ENCODE results near the gene LPIN2.
"Not testable (repeated sequence)": the region's sequence is repeated elsewhere in the genome, so short reads cannot be mapped to it uniquely, and the experiment has no call there.

Gene LPIN2

GRCh38 chr18:3041843-3042242, 28.9 kb upstream of the LPIN2 start:
- no peak for DNase-seq

GRCh38 chr18:3040881-3041280, 27.9 kb upstream of the LPIN2 start:
- DNase-seq, result no peak

GRCh38 chr18:3040173-3040572, 27.2 kb upstream of the LPIN2 start:
- DNase-seq, result no peak

GRCh38 chr18:3037423-3037915, 24.5 kb upstream of the LPIN2 start:
- DNase-seq, result no peak

GRCh38 chr18:3036108-3036507, 23.2 kb upstream of the LPIN2 start:
- no peak for DNase-seq

- no peak for DNase-seq
Observed at GRCh38 chr18:3035635-3036034, 22.7 kb upstream of the LPIN2 start.

- DNase-seq, result no peak
Observed at GRCh38 chr18:3032721-3033120, 19.8 kb upstream of the LPIN2 start.

GRCh38 chr18:3029215-3029952, 16.4 kb upstream of the LPIN2 start:
- no peak for DNase-seq

GRCh38 chr18:3028115-3028514, 15.2 kb upstream of the LPIN2 start:
- DNase-seq, result not testable (repeated sequence)

GRCh38 chr18:3027370-3027891, 14.5 kb upstream of the LPIN2 start:
- DNase-seq, result no peak

GRCh38 chr18:3025544-3025943, 12.6 kb upstream of the LPIN2 start:
- no peak for DNase-seq

GRCh38 chr18:3023603-3024002, 10.7 kb upstream of the LPIN2 start:
- DNase-seq, result not testable (repeated sequence)

- no peak for DNase-seq
Observed at GRCh38 chr18:3016585-3017297, 3.8 kb upstream of the LPIN2 start.

GRCh38 chr18:3015851-3016250, 2.9 kb upstream of the LPIN2 start:
- no peak for DNase-seq

GRCh38 chr18:3015204-3015592, 2.3 kb upstream of the LPIN2 start:
- no peak for DNase-seq

- no peak for DNase-seq
Observed at GRCh38 chr18:3014503-3015203, 1.7 kb upstream of the LPIN2 start.

- peak; percentile 84 for DNase-seq
Observed at GRCh38 chr18:3012136-3013023, 564 bp downstream of the LPIN2 start.

GRCh38 chr18:3010086-3010485, 2.9 kb downstream of the LPIN2 start:
- no peak for DNase-seq

- DNase-seq, result no peak
Observed at GRCh38 chr18:3008541-3008940, 4.4 kb downstream of the LPIN2 start.

GRCh38 chr18:3007491-3007890, 5.5 kb downstream of the LPIN2 start:
- DNase-seq, result no peak

- no peak for DNase-seq
Observed at GRCh38 chr18:3005462-3005861, 7.5 kb downstream of the LPIN2 start.

GRCh38 chr18:3003766-3004165, 9.2 kb downstream of the LPIN2 start:
- DNase-seq, result not testable (repeated sequence)

Data from activated effector memory CD4-positive, alpha-beta T cell treated with anti-CD3 and anti-CD28 coated beads, Interleukin-2, amount 50 U/mL, for 16 hours (primary cell).